T-helper 2 cell treated with Interferon-gamma antibody and Interleukin-4, amounts not matched to agents 100 ng/mL and 5 ng/mL, for 36 hours (primary cell): ENCODE data around the gene TMOD2. TPM values are rescaled to one million over a fixed set of nuclear protein-coding genes. Genes with fewer than 3 reads are reported as not detected.

ENCODE experiments used
- intact Hi-C: fragments of 100-400 bp; cut with micrococcal nuclease; formaldehyde crosslinking; loops from one replicate; pipeline ENCODE4 v1.15.1; 2023
- total RNA-seq: library from RNA; stranded (reverse); gene quantifications from 2 replicates; pipeline ENCODE4 v1.2.3, GENCODE V29; 2022

Gene TMOD2
- total RNA-seq, 1 donor from 2014 or later: 4.1 TPM

GRCh38 chr15:51735228-51736010 lies 16.0 kb upstream of the TMOD2 start:
- intact Hi-C loops: loop anchor here (2.0 to 10.0 kb wide), 5 partner anchors 41 to 1381 kb away; partner anchors contain the start of genes GABPB1 and TMOD3

GRCh38 chr15:51736069-51736468 lies 15.3 kb upstream of the TMOD2 start:
- intact Hi-C loops: loop anchor here (2.0 to 10.0 kb wide), 5 partner anchors 41 to 1381 kb away; partner anchors contain the start of genes GABPB1 and TMOD3

GRCh38 chr15:51736751-51737521 lies 14.5 kb upstream of the TMOD2 start:
- intact Hi-C loops: loop anchor here (2.0 to 10.0 kb wide), 5 partner anchors 40 to 1382 kb away; partner anchors contain the start of genes GABPB1 and TMOD3

- intact Hi-C loops: loop anchor here (2.0 to 10.0 kb wide), 5 partner anchors 39 to 1383 kb away; partner anchors contain the start of genes GABPB1 and TMOD3
These were observed 13.7 kb upstream of the TMOD2 start, which contains the start of gene LYSMD2 for GRCh38 chr15:51737522-51738305. Gene LYSMD2, minus strand, starts transcription at chr15:51737655. Its CDS starts 33 bp downstream, at chr15:51737622.

- intact Hi-C loops: loop anchor here (5.0 to 10.0 kb wide), 3 partner anchors 86 to 1384 kb away; partner anchors contain the start of gene GABPB1
These were observed 12.8 kb upstream of the TMOD2 start for GRCh38 chr15:51738553-51738952.

GRCh38 chr15:51739061-51739712 lies 12.2 kb upstream of the TMOD2 start:
- intact Hi-C loops: loop anchor here (5.0 to 10.0 kb wide), 3 partner anchors 87 to 1384 kb away; partner anchors contain the start of gene GABPB1

GRCh38 chr15:51749307-51749706 lies 2.1 kb upstream of the TMOD2 start:
- intact Hi-C loops: no loop called here

- intact Hi-C loops: no loop called here
These were observed 1.2 kb upstream of the TMOD2 start for GRCh38 chr15:51750186-51750585.

- intact Hi-C loops: no loop called here
These were observed 593 bp downstream of the TMOD2 start for GRCh38 chr15:51751697-51752683.

GRCh38 chr15:51752888-51753287 lies 1.5 kb downstream of the TMOD2 start:
- intact Hi-C loops: no loop called here

- intact Hi-C loops: no loop called here
These were observed 2.9 kb downstream of the TMOD2 start for GRCh38 chr15:51754267-51754666.

GRCh38 chr15:51755790-51756189 lies 4.4 kb downstream of the TMOD2 start:
- intact Hi-C loops: no loop called here

- intact Hi-C loops: no loop called here
These were observed 5.1 kb downstream of the TMOD2 start for GRCh38 chr15:51756482-51756881.

- intact Hi-C loops: no loop called here
These were observed 6.1 kb downstream of the TMOD2 start for GRCh38 chr15:51757450-51757849.

- intact Hi-C loops: no loop called here
These were observed 7.2 kb downstream of the TMOD2 start for GRCh38 chr15:51758645-51759044.

GRCh38 chr15:51759557-51760070 lies 8.2 kb downstream of the TMOD2 start:
- intact Hi-C loops: no loop called here

- intact Hi-C loops: no loop called here
These were observed 9.4 kb downstream of the TMOD2 start for GRCh38 chr15:51760805-51761204.

GRCh38 chr15:51765751-51766150 lies 14.4 kb downstream of the TMOD2 start:
- intact Hi-C loops: no loop called here

GRCh38 chr15:51766341-51766740 lies 14.9 kb downstream of the TMOD2 start:
- intact Hi-C loops: no loop called here
